Loucy (cell line): Measurements from ENCODE around the gene JPT2.

Experiments
- EZH2phosphoT487 ChIP-seq: fragments of 200-600 bp; IDR thresholded peaks from 2 replicates; pipeline ENCODE4 v1.6.1; 2018; ENCODE audit warnings: antibody characterized with exemption, mild to moderate bottlenecking, moderate library complexity, borderline replicate concordance
- TF ChIP-seq, protein P1 (sequence below): fragments of 200-600 bp; sonication (generic); conservative IDR thresholded peaks from 2 replicates; pipeline ENCODE4 v1.5.1; 2014; ENCODE audit warnings: mild to moderate bottlenecking, antibody characterized with exemption, low read length

DNA sequence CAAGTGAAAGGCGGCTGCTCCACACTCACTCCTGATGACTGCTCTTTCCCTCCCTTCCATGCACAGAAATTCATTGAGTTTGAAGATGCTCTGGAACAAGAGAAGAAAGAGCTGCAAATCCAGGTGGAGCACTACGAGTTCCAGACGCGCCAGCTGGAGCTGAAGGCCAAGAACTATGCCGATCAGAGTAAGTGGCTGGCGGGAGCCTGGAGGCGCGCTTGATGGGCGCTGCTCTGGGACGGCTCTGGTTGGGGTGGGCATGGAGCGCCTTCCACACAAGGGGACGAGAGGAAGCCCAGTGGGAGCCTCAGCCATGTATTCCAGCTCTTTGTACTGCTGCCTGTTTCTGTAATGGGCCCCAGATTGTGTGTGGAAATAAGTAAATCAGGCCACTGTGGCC is 46.4 kb downstream of the JPT2 start:
- TF ChIP-seq, protein P1, sequence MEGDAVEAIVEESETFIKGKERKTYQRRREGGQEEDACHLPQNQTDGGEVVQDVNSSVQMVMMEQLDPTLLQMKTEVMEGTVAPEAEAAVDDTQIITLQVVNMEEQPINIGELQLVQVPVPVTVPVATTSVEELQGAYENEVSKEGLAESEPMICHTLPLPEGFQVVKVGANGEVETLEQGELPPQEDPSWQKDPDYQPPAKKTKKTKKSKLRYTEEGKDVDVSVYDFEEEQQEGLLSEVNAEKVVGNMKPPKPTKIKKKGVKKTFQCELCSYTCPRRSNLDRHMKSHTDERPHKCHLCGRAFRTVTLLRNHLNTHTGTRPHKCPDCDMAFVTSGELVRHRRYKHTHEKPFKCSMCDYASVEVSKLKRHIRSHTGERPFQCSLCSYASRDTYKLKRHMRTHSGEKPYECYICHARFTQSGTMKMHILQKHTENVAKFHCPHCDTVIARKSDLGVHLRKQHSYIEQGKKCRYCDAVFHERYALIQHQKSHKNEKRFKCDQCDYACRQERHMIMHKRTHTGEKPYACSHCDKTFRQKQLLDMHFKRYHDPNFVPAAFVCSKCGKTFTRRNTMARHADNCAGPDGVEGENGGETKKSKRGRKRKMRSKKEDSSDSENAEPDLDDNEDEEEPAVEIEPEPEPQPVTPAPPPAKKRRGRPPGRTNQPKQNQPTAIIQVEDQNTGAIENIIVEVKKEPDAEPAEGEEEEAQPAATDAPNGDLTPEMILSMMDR = no peak
- no peak for TF ChIP-seq EZH2phosphoT487
